ENCODE measurements around the gene LRRC38. TPM values are rescaled to one million over a fixed set of nuclear protein-coding genes. Genes with fewer than 3 reads are reported as not detected.

The LRRC38 gene
- total and polyA plus RNA-seq, 2 of the 8 experiments (the other 6 are each of a cell fraction or from before 2014, with no cell fraction given): 0.17 to 0.63 TPM

DNA sequence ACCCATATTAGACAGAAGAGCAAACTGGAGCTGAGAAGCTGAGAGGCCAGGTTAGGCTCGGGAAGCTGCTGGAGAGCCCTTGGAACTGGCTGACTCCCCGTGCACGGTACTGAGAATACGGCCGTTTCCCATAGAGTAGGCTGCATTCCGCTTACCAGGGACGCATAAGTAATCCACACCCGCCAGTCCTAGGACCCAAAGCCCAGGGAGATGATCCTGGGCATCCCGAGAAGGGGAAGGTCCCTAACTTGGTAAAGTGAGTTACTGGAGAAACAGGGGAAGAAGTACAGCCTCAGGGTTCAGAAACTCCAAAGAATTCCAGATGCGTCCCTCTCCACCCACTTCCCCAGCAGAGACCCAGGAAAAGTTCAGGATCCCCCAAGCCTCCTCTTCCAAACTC, 1.3 kb downstream of the LRRC38 start:
- Histone ChIP-seq H3K9ac (replicated peaks in 1 of 4; ENCODE audit: extremely low read depth in 1 of 4, low read depth in 3 of 4, low read length in 3 of 4) (no peak overlapping the region), H3K4me3 (ENCODE audit: extremely low read depth in 1 of 4, insufficient read depth in 2 of 4, low read depth in 3 of 4, low read length in 4 of 4) (peak overlapping the region; percentile 38 to 57 (median 44); a peak in 4 of 8 replicates), H2BK5ac (ENCODE audit: low read depth, low read length) (no peak overlapping the region), H3K79me1 (ENCODE audit: low read depth, low read length) (no peaks in the 10 kb centered on the region), H2BK120ac (replicated peaks; ENCODE audit: low read depth, low read length) (no peak overlapping the region), H4K8ac (ENCODE audit: extremely low read depth, insufficient read depth, low read length) (no peak overlapping the region), H3K23ac (ENCODE audit: insufficient read length) (no peak overlapping the region), H3K14ac (ENCODE audit: insufficient read length) (no peak overlapping the region), H3K56ac (replicated peaks; ENCODE audit: insufficient read length, low read depth, low read length) (no peak overlapping the region), H2AFZ (ENCODE audit: low read length) (no peak overlapping the region), H3K4me2 (ENCODE audit: insufficient read depth in 1 of 2, low read depth in 2 of 2, low read length in 2 of 2) (peak overlapping the region; percentile 82), H3K23me2 (ENCODE audit: low read depth, low read length) (peaks cover 6% of the 10 kb centered on the region), H4K91ac (replicated peaks; ENCODE audit: insufficient read length, low read length) (no peak overlapping the region), H3K27me3 (replicated peaks in 1 of 4; ENCODE audit: control insufficient read depth in 3 of 4, extremely low read depth in 1 of 4, insufficient read depth in 3 of 4, low read length in 3 of 4) (peaks cover 27 to 72% (median 55%) of the 10 kb centered on the region in 4 experiments), H3K27ac (ENCODE audit: low read depth, low read length) (no peak overlapping the region), H4K20me1 (replicated peaks in 1 of 2; ENCODE audit: control insufficient read depth in 1 of 2, insufficient read depth in 2 of 2, low read length in 2 of 2) (peaks cover 0 to 5% of the 10 kb centered on the region in 2 experiments), H2BK20ac (ENCODE audit: low read length) (no peak overlapping the region), H2AK5ac (ENCODE audit: low read depth, low read length) (no peak overlapping the region), H3K4me1 (replicated peaks in 1 of 4; ENCODE audit: control insufficient read depth in 3 of 4, insufficient read depth in 4 of 4, low read length in 3 of 4) (peaks cover 0 to 10% (median 5%) of the 10 kb centered on the region in 4 experiments; a peak in 4 of 7 replicates), H3K4ac (replicated peaks; ENCODE audit: insufficient read length, low read depth, low read length) (no peak overlapping the region), H3K9me3 (ENCODE audit: insufficient read depth in 2 of 2, low read depth in 1 of 2, low read length in 1 of 2) (no peaks in the 10 kb centered on the region), H3K79me2 (ENCODE audit: control insufficient read depth in 1 of 2, insufficient read depth in 2 of 2, low read length in 2 of 2) (no peaks in the 10 kb centered on the region), H3K36me3 (ENCODE audit: control insufficient read depth in 2 of 4, insufficient read depth in 4 of 4, low read length in 3 of 4) (no peaks in the 10 kb centered on the region), H3K18ac (ENCODE audit: extremely low read depth, low read length) (no peak overlapping the region), H2BK15ac (ENCODE audit: low read length) (no peak overlapping the region), H4K5ac (ENCODE audit: insufficient read length, low read depth, low read length) (no peak overlapping the region), H2BK12ac (ENCODE audit: low read depth, low read length) (no peak overlapping the region)
- 35% methylated on average over 9 of the region's 10 CpGs; no CpG with 5 or more reads in 1 of the 2 experiments for WGBS, 2 experiments (ENCODE audit: extremely low coverage in 1 of 2, insufficient coverage in 1 of 2, insufficient read length in 1 of 2, insufficient replicate concordance in 2 of 2, low coverage in 1 of 2, low lambda C conversion rate in 2 of 2, missing lambda C conversion rate in 1 of 2)
- DNase-seq (ENCODE audit: low read depth in 1 of 2, low spot score in 2 of 2): no peak
- ChIA-PET POLR2A (ENCODE audit: partially characterized antibody) (interaction anchor here (1.4 kb wide), 1 partner anchor 70 kb away, joined by 3 read pairs; no protein-coding TSS in a partner anchor), CTCF (ENCODE audit: partially characterized antibody) (interaction anchor here (0.7 to 1.5 kb wide), 2 partner anchors 26 to 48 kb away, joined by 3 to 4 read pairs; no protein-coding TSS in a partner anchor)
- no peak for FAIRE-seq
